BLaER1 treated with 17β-estradiol and CSF1 and Interleukin-3, amounts not matched to agents 10 nM and 100 nM (cell line): ENCODE results near the gene CEACAM19.

Source experiments
- H3K27ac ChIP-seq, 11 experiments: shearing (Covaris generic); formaldehyde crosslinking; 2 replicates each; pipeline ENCODE4 v1.8.1; 2022
- H3K27me3 ChIP-seq, 11 experiments: shearing (Covaris generic); formaldehyde crosslinking; 2 replicates each; pipeline ENCODE4 v1.8.1; 2022
- H3K36me3 ChIP-seq, 11 experiments: shearing (Covaris generic); formaldehyde crosslinking; 2 replicates each; pipeline ENCODE4 v1.8.1; 2022
- H3K4me1 ChIP-seq, 10 experiments: shearing (Covaris generic); formaldehyde crosslinking; 2 replicates each; pipeline ENCODE4 v1.8.1; 2022
- H3K4me2 ChIP-seq, 11 experiments: shearing (Covaris generic); formaldehyde crosslinking; 2 replicates each; pipeline ENCODE4 v1.8.1; 2022
- H3K4me3 ChIP-seq, 10 experiments: shearing (Covaris generic); formaldehyde crosslinking; 2 replicates each; pipeline ENCODE4 v1.8.1; 2022
- H3K9ac ChIP-seq, 11 experiments: shearing (Covaris generic); formaldehyde crosslinking; 2 replicates each; pipeline ENCODE4 v1.8.1; 2022
- H3K9me3 ChIP-seq, 11 experiments: shearing (Covaris generic); formaldehyde crosslinking; replicated peaks in 1 of 11; 2 replicates each; pipeline ENCODE4 v1.8.1; 2022
- H4K20me1 ChIP-seq, 11 experiments: shearing (Covaris generic); formaldehyde crosslinking; 2 replicates each; pipeline ENCODE4 v1.8.1; 2022
- Cebpa-rat ChIP-seq, 11 experiments: shearing (Covaris generic); IDR thresholded peaks; 2 replicates each; pipeline ENCODE4 v1.8.1; 2022

The CEACAM19 gene

DNA sequence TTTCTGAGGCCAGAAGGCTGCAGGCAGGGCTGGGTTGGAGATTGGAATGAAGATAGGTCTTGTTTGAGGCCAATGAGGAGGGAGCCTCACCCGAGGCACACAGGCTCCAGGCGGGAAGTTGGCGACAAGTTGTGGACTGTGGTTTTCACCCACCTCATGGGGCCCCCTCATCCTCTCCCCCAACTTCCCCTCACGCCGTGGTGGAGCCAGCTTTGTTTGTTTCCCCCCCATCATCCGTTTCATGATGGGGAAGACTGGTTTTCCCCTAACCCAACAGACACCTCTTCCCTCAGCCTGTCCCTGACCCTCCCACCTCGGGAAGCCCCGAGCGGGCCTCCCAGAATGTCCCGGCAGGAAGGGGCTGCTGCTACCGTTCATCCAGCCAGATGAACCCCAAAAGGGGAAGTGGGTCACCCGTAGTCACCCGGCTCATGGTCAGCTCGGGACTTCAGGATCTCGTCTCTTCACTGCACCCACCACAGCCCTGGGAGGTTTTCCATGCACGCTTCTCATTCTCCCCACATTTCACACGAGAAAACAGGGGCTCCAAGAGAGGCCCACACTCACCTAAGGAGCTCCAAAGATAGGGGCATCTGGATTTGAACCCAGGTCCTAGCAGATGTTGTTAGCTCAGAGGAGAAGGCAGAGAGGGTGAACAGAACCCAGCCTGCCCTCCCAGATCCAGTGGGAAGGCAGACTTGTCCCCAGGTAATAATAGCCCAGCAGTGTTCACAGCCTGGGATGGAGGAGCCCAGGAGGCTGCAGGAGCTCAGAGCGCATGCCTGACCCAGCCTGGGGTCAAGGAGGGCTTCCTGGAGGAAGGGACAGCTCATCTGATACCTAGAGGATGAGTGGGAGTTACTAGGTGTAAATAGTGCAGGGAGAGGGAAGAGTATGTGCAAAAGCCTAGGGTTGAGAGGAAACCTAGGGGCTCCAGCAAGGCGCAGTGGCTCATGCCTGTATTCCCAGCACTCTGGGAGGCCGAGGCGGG is 51.1 kb downstream of the CEACAM19 start:
- H3K9ac ChIP-seq, result peak overlapping the region; percentile 11 to 70 (median 56); a peak in 18 of 22 replicates

DNA sequence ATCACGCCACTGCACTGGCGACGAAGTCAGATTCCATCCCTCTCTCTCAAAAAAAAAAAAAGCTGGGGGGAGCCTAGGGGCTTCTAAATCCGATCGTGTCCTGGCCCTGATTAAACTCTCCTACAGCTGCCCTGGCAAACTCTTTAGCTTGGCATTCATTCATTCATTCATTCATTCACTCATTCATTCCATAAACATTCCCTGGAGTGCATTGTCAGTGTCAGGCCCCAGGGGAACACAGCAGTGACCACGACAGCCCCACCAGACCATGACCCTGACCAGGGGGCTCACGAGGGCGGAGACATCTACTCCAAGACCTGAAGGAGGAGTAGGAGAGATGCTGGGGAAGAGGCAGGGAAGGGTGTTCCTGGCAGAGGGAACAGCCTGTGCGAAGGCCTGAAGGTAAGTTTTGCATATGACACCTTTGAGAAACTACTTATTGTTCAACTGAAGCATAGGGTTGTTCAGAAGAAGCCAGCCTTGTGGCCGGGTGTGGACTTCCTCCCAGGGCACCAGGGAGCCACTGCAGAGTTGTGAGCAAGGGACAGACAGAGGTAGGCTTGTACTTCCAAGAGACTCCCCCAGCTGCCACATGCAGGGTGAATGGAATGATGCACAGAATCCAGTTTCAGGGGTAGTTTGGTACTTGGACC is 52.1 kb downstream of the CEACAM19 start:
- Histone ChIP-seq H3K4me1 (peaks cover 59 to 97% (median 83%) of the 10 kb centered on the region in 10 experiments), H3K27ac (peak overlapping the region in 6 of 11 experiments; percentile 3 to 78 (median 66); a peak in 8 of 22 replicates), H3K27me3 (no peaks in the 10 kb centered on the region), H3K4me2 (peak overlapping the region; percentile 63 to 96 (median 89)), H3K4me3 (no peak overlapping the region), H4K20me1 (no peaks in the 10 kb centered on the region), H3K9ac (peak overlapping the region in 3 of 11 experiments; percentile 2 to 60 (median 40); a peak in 3 of 22 replicates), H3K9me3 (no peaks in the 10 kb centered on the region), H3K36me3 (no peaks in the 10 kb centered on the region)
- no peak for TF ChIP-seq Cebpa-rat (IDR thresholded peaks at IDR 0.05)

More for the DNA sequence above, 51.1 kb downstream of the CEACAM19 start:
- Histone ChIP-seq H3K27ac (peak overlapping the region in 10 of 11 experiments; percentile 2 to 78 (median 62); a peak in 19 of 22 replicates), H3K27me3 (no peaks in the 10 kb centered on the region), H4K20me1 (no peaks in the 10 kb centered on the region), H3K4me3 (peak overlapping the region in 4 of 10 experiments; percentile 9 to 52 (median 26); a peak in 6 of 20 replicates), H3K36me3 (no peaks in the 10 kb centered on the region), H3K4me2 (peak overlapping the region; percentile 63 to 96 (median 89)), H3K4me1 (peaks cover 49 to 97% (median 80%) of the 10 kb centered on the region in 10 experiments), H3K9me3 (no peaks in the 10 kb centered on the region)
- no peak for TF ChIP-seq Cebpa-rat (IDR thresholded peaks at IDR 0.05)

DNA sequence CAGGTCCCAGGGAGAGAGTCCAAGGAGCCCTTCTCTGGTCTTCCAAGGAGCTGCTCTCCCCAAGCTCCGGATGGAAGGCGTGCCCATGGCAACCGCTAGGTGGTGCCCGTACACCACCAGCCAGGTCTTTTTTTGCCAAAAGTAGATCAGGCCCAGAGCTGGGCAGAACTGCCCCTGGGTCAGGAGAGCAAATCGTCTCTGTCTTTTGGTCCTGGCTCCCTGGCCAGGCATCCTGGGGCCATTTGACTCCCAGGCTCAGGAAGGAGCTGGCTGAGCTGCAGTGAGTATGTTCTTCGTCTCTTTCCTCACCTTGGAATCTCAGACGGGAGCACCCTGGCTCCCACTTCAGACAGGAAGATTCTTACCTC is 52.7 kb downstream of the CEACAM19 start:
- no peaks in the 10 kb centered on the region for H3K36me3 ChIP-seq
- H3K4me3 ChIP-seq, result no peak overlapping the region
- H3K4me2 ChIP-seq, result peak overlapping the region; percentile 63 to 96 (median 89)
- peak overlapping the region in 5 of 11 experiments; percentile 2 to 39 (median 26); a peak in 6 of 22 replicates for H3K9ac ChIP-seq
- no peaks in the 10 kb centered on the region for H3K27me3 ChIP-seq
- no peaks in the 10 kb centered on the region for H4K20me1 ChIP-seq
- peaks cover 60 to 97% (median 82%) of the 10 kb centered on the region in 10 experiments for H3K4me1 ChIP-seq
- peak overlapping the region in 2 of 11 experiments; percentile 62 to 78; a peak in 4 of 22 replicates for H3K27ac ChIP-seq
- no peak for TF ChIP-seq Cebpa-rat (IDR thresholded peaks at IDR 0.05)
- no peaks in the 10 kb centered on the region for H3K9me3 ChIP-seq

DNA sequence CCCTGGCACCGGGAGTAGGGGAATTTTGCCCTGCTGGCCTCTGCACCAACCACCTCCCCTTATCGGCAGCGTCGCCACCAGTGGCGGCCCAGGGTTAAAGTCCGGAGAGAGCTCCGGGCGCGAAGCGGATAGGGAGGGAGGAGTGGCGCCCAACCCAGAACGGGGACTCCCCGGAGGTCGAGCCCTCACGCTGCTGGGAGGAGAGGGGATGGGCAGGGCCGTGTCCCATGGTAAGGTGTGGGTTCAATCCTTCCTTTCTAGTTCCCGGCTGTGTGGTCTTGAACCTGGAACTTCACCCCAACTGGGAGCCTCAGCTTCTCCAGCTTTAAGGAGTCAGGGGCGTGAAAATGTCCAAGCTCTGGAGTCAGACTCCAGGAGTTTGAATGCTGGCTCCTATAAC is 54.0 kb downstream of the CEACAM19 start:
- H3K4me2 ChIP-seq, result peak overlapping the region in 10 of 11 experiments; percentile 0 to 89 (median 52); a peak in 17 of 22 replicates
- no peak overlapping the region for H3K4me3 ChIP-seq
- peak overlapping the region in 1 of 11 experiments; percentile 11; a peak in 2 of 22 replicates for H3K27ac ChIP-seq
- no peaks in the 10 kb centered on the region for H4K20me1 ChIP-seq
- peaks cover 58 to 98% (median 83%) of the 10 kb centered on the region in 10 experiments for H3K4me1 ChIP-seq
- H3K9ac ChIP-seq, result peak overlapping the region in 3 of 11 experiments; percentile 0 to 3 (median 2); a peak in 2 of 22 replicates
- TF ChIP-seq Cebpa-rat (IDR thresholded peaks at IDR 0.05), result no peak
- no peaks in the 10 kb centered on the region for H3K36me3 ChIP-seq
- H3K27me3 ChIP-seq, result no peaks in the 10 kb centered on the region
- no peaks in the 10 kb centered on the region for H3K9me3 ChIP-seq

DNA sequence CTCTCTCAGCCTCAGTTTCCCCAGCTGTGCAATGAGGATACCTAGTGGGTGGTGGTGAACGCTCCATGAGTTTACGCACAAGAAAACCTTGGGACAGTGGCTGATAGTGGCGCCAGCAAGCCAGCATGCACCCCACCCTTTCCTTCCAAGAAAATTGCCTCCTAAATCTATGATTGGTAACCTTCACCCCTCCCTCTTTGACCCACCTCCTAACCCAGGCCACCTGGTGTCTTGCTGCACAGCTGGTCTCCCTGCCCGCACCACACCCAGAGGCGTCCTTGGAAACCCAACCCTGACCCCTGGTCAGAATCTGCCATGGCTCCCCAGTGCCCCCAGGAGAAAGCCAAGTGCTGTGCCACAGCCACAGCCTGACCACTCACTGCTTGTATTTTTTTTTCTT is 54.4 kb downstream of the CEACAM19 start:
- Histone ChIP-seq H3K27ac (peak overlapping the region in 1 of 11 experiments; percentile 11; a peak in 1 of 22 replicates), H3K4me1 (peaks cover 58 to 94% (median 78%) of the 10 kb centered on the region in 10 experiments), H3K36me3 (no peaks in the 10 kb centered on the region), H3K4me2 (peak overlapping the region in 10 of 11 experiments; percentile 0 to 89 (median 52); a peak in 17 of 22 replicates), H3K27me3 (no peaks in the 10 kb centered on the region), H3K9me3 (no peaks in the 10 kb centered on the region), H3K9ac (peak overlapping the region in 3 of 11 experiments; percentile 0 to 3 (median 2); a peak in 2 of 22 replicates), H4K20me1 (no peaks in the 10 kb centered on the region), H3K4me3 (no peak overlapping the region)
- TF ChIP-seq Cebpa-rat (IDR thresholded peaks at IDR 0.05), result no peak

DNA sequence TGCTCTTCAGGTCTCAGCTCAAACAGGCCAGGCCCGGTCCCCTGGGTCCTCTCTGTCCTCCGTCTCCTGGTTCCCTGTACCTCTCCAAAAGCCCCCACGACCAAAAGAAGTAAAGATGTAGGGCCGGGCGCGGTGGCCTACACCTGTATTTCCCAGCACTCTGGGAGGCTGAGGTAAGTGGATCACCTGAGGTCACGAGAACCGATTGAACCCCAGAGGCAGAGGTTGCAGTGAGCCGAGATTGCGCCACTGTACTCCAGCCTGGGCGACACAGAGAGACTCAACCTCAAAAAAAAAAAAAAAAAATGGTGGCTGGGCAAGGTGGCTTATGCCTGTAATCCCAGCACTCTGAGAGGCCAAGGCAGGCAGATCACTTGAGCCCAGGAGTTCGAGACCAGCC is 55.2 kb downstream of the CEACAM19 start:
- H3K27me3 ChIP-seq, result no peaks in the 10 kb centered on the region
- peak overlapping the region in 4 of 11 experiments; percentile 64 to 89 (median 68); a peak in 4 of 22 replicates for H3K4me2 ChIP-seq
- no peak overlapping the region for H3K4me3 ChIP-seq
- no peaks in the 10 kb centered on the region for H4K20me1 ChIP-seq
- peaks cover 53 to 86% (median 71%) of the 10 kb centered on the region in 10 experiments for H3K4me1 ChIP-seq
- no peak for TF ChIP-seq Cebpa-rat (IDR thresholded peaks at IDR 0.05)
- H3K27ac ChIP-seq, result no peak overlapping the region
- no peaks in the 10 kb centered on the region for H3K9me3 ChIP-seq
- H3K36me3 ChIP-seq, result no peaks in the 10 kb centered on the region
- no peak overlapping the region for H3K9ac ChIP-seq

DNA sequence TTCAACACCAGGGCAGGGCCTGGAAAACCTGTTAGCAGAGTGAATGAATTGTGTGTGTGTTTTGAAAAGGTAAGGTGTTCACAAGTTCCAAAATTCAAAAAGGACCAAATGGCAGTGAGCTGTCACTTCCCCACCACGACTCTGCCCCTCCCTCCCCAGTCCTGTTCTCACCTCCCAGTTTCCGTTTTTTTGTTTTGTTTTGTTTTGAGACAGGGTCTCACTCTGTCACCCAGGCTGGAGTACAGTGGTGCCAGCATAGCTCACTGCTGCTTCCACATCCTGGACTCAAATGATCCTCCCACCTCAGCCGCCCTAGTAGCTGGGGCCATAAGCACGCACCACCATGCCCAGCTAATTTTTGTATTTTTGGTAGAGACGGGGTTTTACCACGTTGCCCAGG is 56.9 kb downstream of the CEACAM19 start:
- Histone ChIP-seq H3K4me1 (peaks cover 36 to 81% (median 56%) of the 10 kb centered on the region in 10 experiments), H3K36me3 (no peaks in the 10 kb centered on the region), H4K20me1 (no peaks in the 10 kb centered on the region), H3K27ac (peak overlapping the region in 2 of 11 experiments; percentile 9 to 45; a peak in 2 of 22 replicates), H3K4me3 (no peak overlapping the region), H3K27me3 (no peaks in the 10 kb centered on the region), H3K9me3 (no peaks in the 10 kb centered on the region), H3K9ac (peak overlapping the region in 1 of 11 experiments; percentile 27; a peak in 3 of 22 replicates), H3K4me2 (peak overlapping the region; percentile 4 to 73 (median 37); a peak in 19 of 22 replicates)
- no peak for TF ChIP-seq Cebpa-rat (IDR thresholded peaks at IDR 0.05)

DNA sequence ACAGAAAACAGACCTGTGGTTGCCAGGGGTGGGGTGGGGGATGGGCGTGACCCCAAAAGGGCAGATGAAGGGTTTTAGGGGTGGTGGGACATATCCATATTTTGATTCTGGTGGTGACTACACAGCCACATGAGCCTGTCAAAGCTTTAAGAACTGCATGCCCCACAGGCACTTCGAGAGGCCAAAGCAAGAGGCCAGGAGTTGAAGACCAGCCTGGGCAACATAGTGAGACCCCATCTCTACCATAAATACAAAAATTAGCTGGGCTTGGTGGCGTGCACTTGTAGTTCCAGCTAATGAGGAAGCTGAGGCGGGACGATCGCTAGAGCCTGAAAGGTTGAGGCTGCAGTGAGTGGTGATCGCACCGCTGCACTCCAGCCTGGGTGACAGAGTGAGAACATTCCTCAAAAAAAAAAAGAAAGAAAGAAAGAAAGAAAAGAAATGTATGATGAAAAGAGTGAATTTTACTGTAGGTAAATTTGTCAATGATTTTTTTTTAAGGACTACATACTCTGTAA is 58.3 kb downstream of the CEACAM19 start:
- Histone ChIP-seq H3K4me3 (no peak overlapping the region), H3K36me3 (no peaks in the 10 kb centered on the region), H3K27ac (no peak overlapping the region), H3K27me3 (no peaks in the 10 kb centered on the region), H3K9ac (no peak overlapping the region), H3K9me3 (no peaks in the 10 kb centered on the region), H4K20me1 (no peaks in the 10 kb centered on the region), H3K4me2 (peak overlapping the region in 7 of 11 experiments; percentile 5 to 59 (median 39); a peak in 9 of 22 replicates), H3K4me1 (peaks cover 22 to 74% (median 42%) of the 10 kb centered on the region in 10 experiments)
- no peak for TF ChIP-seq Cebpa-rat (IDR thresholded peaks at IDR 0.05)
